Activated naive CD4-positive, alpha-beta T cell treated with anti-CD3 and anti-CD28 coated beads for 36 hours (primary cell): ENCODE data around the gene OSBPL8. TPM values are rescaled to one million over a fixed set of nuclear protein-coding genes. Genes with fewer than 3 reads are reported as not detected.
"Not testable (repeated sequence)": the region's sequence is repeated elsewhere in the genome, so short reads cannot be mapped to it uniquely, and the experiment has no call there.

Experiments
- CTCF ChIA-PET: fragments of 350-600 bp; sonication (Branson Sonifier 250); formaldehyde crosslinking; loops from one replicate; lab custom pipeline; 2021; ENCODE audit warnings: antibody characterized with exemption; lab: Charles Lee
- DNase-seq: peaks from one replicate; pipeline ENCODE4 v3.0.0-alpha.2; 2020
- H3K27ac Mint-ChIP-seq: one replicate; pipeline ENCODE4 v1.8.0; 2021; ENCODE audit warnings: mild to moderate bottlenecking, mixed read lengths
- H3K27me3 Mint-ChIP-seq: one replicate; pipeline ENCODE4 v1.8.0; 2021; ENCODE audit warnings: low read depth, mixed read lengths
- H3K36me3 Mint-ChIP-seq: one replicate; pipeline ENCODE4 v1.8.0; 2021; ENCODE audit warnings: low read depth, mixed read lengths
- H3K4me1 Mint-ChIP-seq: one replicate; pipeline ENCODE4 v1.8.0; 2021; ENCODE audit warnings: low read depth, mixed read lengths
- H3K4me3 Mint-ChIP-seq: one replicate; pipeline ENCODE4 v1.8.0; 2021; ENCODE audit warnings: mild to moderate bottlenecking, moderate library complexity, mixed read lengths
- H3K9me3 Mint-ChIP-seq: one replicate; pipeline ENCODE4 v1.8.0; 2021; ENCODE audit warnings: mixed read lengths
- intact Hi-C: fragments of 100-400 bp; cut with micrococcal nuclease; formaldehyde crosslinking; loops from one replicate; pipeline ENCODE4 v1.15.1; 2023
- total RNA-seq, 2 experiments: library from RNA; stranded (reverse); gene quantifications; one replicate each; pipeline ENCODE4 v1.2.3, GENCODE V29; 2021

OSBPL8 gene
- total RNA-seq, 2 experiments from 2014 or later = 56.8 to 63.7 TPM

DNA sequence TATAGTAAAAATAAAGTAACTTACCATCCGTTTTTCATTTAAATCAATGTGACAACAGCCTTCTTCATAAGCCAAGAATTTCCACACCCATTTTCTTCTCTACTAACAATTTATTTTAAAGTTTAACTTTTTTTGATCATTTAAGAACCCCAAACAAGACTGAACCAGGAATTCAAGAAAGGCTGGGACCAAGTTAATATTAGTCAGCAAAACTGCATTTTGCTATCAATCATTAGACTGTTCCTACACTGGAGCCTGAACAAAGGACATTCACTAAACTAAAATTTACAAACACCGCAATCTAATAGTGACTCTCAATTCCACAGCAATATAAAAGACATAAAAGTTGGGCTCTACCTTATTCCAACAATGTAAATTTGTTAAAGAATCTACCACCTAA lies 73.6 kb downstream of the OSBPL8 start:
- Mint-ChIP-seq H3K27ac (no peak overlapping the region), H3K27me3 (no peaks in the 10 kb centered on the region), H3K36me3 (peaks cover 31% of the 10 kb centered on the region), H3K4me1 (peaks cover 27% of the 10 kb centered on the region), H3K4me3 (no peak overlapping the region), H3K9me3 (no peaks in the 10 kb centered on the region)
- intact Hi-C loops = no loop called here
- CTCF ChIA-PET = no interaction called here
- no peak for DNase-seq

DNA sequence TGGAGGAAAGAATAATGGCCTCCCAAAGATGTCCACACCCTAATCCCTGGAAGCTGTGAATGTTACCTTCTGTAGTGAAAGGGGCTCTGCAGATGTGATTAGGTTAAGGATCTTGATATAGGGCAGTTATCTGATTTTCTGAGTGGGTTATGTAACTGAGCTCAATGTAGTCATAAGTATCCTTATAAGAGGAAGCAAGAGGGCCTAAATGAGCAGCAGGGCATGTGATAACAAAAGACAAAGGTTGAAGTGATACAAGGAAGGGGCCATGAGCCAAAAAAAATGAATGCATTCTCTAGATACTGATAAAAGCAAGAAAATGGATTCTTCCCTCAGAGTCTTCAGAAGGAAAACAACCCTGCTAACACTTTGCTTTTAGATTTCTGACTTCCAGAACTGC lies 78.8 kb downstream of the OSBPL8 start:
- intact Hi-C loops = no loop called here
- Mint-ChIP-seq H3K4me1 (peaks cover 9% of the 10 kb centered on the region), H3K9me3 (no peaks in the 10 kb centered on the region), H3K27ac (no peak overlapping the region), H3K4me3 (no peak overlapping the region), H3K36me3 (peaks cover 16% of the 10 kb centered on the region), H3K27me3 (no peaks in the 10 kb centered on the region)
- CTCF ChIA-PET = no interaction called here
- DNase-seq = no peak

DNA sequence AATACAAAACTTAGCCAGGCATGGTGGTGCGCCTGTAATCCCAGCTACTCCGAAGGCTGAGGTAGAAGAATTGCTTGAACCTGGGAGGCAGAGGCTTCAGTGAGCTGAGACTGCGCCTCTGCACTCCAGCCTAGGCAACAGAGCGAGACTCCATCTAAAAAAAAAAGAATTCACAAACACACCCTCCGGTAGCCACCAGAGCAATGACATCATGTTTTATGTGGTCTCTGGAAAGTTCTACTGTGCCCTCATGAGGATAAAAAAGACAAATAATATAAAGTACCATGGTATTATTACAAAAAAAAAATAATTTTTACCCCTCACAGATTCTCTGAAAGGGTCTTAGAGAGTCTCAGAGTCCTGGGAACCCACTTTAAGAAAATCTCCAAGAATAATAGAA lies 81.5 kb downstream of the OSBPL8 start:
- peaks cover 8% of the 10 kb centered on the region for H3K36me3 Mint-ChIP-seq
- intact Hi-C loops = no loop called here
- peaks cover 14% of the 10 kb centered on the region for H3K4me1 Mint-ChIP-seq
- no peak overlapping the region for H3K4me3 Mint-ChIP-seq
- H3K27me3 Mint-ChIP-seq = no peaks in the 10 kb centered on the region
- no peak overlapping the region for H3K27ac Mint-ChIP-seq
- CTCF ChIA-PET = no interaction called here
- DNase-seq = no peak
- no peaks in the 10 kb centered on the region for H3K9me3 Mint-ChIP-seq

DNA sequence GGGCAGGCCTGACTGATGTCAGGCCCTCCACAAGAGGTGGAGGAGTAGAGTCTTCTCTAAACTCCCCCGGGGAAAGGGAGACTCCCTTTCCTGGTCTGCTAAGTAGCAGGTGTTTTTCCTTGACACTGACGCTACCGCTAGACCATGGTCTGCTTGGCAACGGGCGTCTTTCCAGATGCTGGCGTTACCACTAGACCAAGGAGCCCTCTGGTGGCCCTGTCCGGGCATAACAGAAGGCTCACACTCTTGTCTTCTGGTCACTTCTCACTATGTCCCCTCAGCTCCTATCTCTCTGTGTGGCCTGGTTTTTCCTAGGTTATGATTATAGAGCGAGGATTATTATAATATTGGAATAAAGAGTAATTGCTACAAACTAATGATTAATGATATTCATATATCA lies 86.7 kb downstream of the OSBPL8 start:
- H3K4me1 Mint-ChIP-seq, H3K9me3 Mint-ChIP-seq, H3K27ac Mint-ChIP-seq, intact Hi-C loops, DNase-seq, CTCF ChIA-PET, H3K4me3 Mint-ChIP-seq, H3K36me3 Mint-ChIP-seq, H3K27me3 Mint-ChIP-seq: not testable (repeated sequence)

DNA sequence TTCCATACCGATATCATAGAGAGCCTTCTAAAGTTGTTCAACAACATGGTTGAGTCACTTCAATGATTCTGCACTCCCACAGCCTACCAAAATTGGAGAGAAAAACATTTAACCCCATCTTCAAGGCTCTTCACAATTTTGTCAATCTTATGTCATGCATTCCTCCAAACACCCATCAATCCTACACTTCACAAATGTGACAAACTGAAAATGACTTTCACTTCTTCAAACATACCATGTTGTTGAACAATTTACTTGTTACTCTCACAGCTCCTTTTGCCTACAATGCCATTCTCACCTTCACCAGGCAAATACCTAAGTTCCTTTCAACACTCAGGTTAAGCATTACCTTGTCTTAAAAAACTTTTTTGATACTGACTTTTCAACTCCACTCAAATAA lies 88.0 kb downstream of the OSBPL8 start:
- intact Hi-C loops = no loop called here
- peaks cover 12% of the 10 kb centered on the region for H3K4me1 Mint-ChIP-seq
- H3K27ac Mint-ChIP-seq = no peak overlapping the region
- H3K4me3 Mint-ChIP-seq = no peak overlapping the region
- no peaks in the 10 kb centered on the region for H3K9me3 Mint-ChIP-seq
- H3K36me3 Mint-ChIP-seq = no peaks in the 10 kb centered on the region
- CTCF ChIA-PET = no interaction called here
- no peaks in the 10 kb centered on the region for H3K27me3 Mint-ChIP-seq
- no peak for DNase-seq

DNA sequence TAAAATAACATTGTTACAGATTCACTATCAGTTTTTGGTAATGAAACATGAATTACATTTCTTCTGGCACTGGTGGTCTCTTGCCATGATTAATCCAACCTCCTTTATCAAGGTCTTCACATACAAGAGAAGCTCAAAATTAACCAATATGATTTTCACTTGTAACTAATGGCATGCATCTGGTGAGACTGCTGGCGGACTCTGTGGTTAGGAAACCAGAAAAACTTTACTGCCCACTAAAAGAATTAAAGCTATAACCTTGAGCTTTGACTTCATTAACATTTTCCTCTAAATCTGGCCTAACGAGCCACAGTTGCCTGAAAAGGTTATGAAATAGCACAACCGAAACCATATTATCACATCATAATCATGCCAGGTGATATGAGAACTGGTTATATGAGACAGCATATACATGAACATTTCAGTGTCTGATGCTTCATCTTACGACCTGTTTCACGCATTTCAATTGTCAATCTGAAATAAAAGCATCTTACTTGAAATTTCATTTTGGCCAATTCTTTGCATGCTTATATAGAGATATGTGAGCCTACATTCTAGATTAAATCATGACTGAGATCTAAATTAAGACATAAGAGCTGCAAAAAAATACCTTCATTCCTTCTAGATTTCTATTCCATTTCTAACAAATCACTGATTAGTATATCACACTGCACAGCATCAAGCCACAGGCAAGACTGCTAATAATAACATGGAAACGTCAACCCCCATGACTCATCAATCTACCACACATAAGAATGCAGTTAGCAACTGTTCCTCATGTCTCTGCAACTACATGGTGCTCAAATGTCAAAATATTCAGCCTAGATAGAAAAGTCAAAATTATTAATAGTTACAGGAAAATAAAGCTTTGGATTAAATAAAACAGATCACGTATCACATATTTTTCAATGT lies 89.3 kb downstream of the OSBPL8 start:
- no peaks in the 10 kb centered on the region for H3K27me3 Mint-ChIP-seq
- peaks cover 12% of the 10 kb centered on the region for H3K4me1 Mint-ChIP-seq
- no peak overlapping the region for H3K4me3 Mint-ChIP-seq
- H3K9me3 Mint-ChIP-seq = no peaks in the 10 kb centered on the region
- DNase-seq = peak; percentile 8
- H3K27ac Mint-ChIP-seq = no peak overlapping the region
- intact Hi-C loops = no loop called here
- no peaks in the 10 kb centered on the region for H3K36me3 Mint-ChIP-seq
- CTCF ChIA-PET = interaction anchor here (0.7 to 2.5 kb wide), 2 partner anchors 14 to 26 kb away, joined by 3 to 9 read pairs; no protein-coding TSS in a partner anchor

DNA sequence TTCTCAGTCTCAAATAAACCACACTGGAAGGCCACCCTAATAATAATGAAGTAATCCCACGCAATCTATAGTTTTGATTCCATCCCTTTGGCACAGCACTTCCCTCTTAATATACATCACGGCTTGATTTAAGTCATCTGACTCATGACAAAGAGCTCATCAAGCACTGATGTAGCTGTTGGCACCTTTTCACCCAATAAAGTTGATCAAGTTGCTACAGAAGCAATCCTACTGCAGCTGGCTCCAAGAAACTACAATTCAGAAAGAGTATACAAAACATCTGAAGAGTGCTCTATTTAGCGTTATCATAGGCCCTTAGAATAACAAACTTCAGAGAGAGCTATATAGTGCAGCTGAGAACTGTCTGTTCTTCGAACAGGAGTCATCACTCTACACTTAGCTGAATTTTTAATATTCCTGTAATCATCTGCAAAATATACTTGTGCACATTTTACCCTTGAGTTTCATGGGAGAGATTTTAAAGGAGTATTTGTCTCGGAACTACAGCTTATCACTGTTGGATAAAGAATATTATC lies 94.9 kb downstream of the OSBPL8 start:
- H3K4me1 Mint-ChIP-seq = peaks cover 41% of the 10 kb centered on the region
- no peaks in the 10 kb centered on the region for H3K36me3 Mint-ChIP-seq
- no peak for DNase-seq
- no peak overlapping the region for H3K4me3 Mint-ChIP-seq
- CTCF ChIA-PET = interaction anchor here (0.9 kb wide), 1 partner anchor 122 kb away, joined by 3 read pairs; no protein-coding TSS in a partner anchor
- no peaks in the 10 kb centered on the region for H3K27me3 Mint-ChIP-seq
- no peaks in the 10 kb centered on the region for H3K9me3 Mint-ChIP-seq
- intact Hi-C loops = no loop called here
- no peak overlapping the region for H3K27ac Mint-ChIP-seq

DNA sequence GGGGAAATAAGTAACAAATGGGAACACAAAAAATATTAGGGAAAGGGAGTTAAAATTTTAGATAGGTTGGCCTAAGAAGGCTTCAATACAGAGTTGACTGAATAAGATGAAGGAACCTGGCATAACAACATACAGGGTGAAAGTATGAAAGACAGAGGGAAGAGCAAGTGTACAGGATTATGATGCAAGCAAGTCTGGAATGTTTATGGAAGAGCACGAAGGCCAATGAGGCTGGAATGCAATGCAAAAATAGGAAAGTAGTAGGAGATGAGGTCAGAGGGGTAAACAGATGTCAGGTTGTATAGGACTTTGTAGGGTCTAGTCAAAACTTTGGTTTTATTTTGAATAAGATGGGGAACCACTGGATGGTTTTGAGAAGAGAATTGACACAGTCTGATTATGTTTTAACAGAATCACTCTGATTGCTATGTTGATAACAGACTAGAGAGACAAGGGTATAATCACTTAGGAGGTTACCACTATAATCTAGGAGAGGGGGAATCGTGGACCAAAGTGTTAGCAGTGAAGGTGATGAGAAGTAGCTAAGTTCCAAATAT lies 96.8 kb downstream of the OSBPL8 start:
- no peak for DNase-seq
- H3K27me3 Mint-ChIP-seq = no peaks in the 10 kb centered on the region
- no peaks in the 10 kb centered on the region for H3K9me3 Mint-ChIP-seq
- no peak overlapping the region for H3K27ac Mint-ChIP-seq
- CTCF ChIA-PET = no interaction called here
- H3K36me3 Mint-ChIP-seq = no peaks in the 10 kb centered on the region
- no peak overlapping the region for H3K4me3 Mint-ChIP-seq
- peaks cover 42% of the 10 kb centered on the region for H3K4me1 Mint-ChIP-seq
- intact Hi-C loops = no loop called here

DNA sequence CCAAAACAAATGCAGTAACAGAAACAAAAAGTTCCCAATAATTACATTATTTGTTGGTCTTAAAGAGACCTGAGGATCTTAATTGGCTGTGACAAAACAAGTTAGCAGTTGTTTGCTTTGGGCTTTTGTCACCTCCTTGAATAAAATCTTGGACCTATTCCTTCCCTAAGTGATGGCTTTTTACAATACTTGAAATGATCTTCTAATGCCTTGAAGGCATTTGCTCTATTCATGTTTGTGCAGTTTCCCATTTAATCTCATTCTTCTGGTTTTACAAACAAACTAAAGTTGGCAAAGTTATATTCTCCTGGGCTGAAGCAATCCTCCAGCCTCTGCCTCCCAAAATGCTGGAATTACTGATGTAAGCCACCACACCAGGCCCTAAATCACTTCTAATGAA lies 98.8 kb downstream of the OSBPL8 start:
- no peak overlapping the region for H3K27ac Mint-ChIP-seq
- peaks cover 40% of the 10 kb centered on the region for H3K4me1 Mint-ChIP-seq
- H3K4me3 Mint-ChIP-seq = no peak overlapping the region
- no peak for DNase-seq
- intact Hi-C loops = no loop called here
- H3K9me3 Mint-ChIP-seq = no peaks in the 10 kb centered on the region
- H3K27me3 Mint-ChIP-seq = no peaks in the 10 kb centered on the region
- H3K36me3 Mint-ChIP-seq = no peaks in the 10 kb centered on the region
- CTCF ChIA-PET = no interaction called here

DNA sequence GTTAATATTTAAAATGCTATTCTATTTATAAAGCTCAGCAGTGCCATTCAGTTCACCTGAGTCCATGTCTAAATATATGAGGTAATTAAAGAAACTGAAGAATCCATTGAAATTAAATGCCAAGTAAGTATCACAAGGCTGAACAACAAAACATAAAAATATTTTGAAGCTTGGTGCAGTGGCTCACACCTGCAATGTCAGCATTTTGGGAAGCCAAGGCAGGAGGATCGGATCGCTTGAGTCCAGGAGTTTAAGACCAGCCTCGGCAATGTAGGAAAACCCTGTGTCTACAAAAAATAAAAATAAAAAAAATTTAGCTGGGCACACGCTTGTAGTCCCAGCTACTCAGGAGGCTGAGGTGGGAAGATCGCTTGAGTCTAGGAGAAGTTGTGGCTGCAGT lies 101.8 kb downstream of the OSBPL8 start:
- no peak for DNase-seq
- Mint-ChIP-seq H3K4me3 (no peak overlapping the region), H3K4me1 (peaks cover 29% of the 10 kb centered on the region), H3K9me3 (no peaks in the 10 kb centered on the region), H3K36me3 (no peaks in the 10 kb centered on the region), H3K27me3 (no peaks in the 10 kb centered on the region), H3K27ac (no peak overlapping the region)
- intact Hi-C loops = loop anchor here (2.0 to 10.0 kb wide), 6 partner anchors 129 to 1773 kb away; partner anchors contain the start of genes CAPS2, GLIPR1L1 and KRR1
- CTCF ChIA-PET = interaction anchor here (2.8 kb wide), 1 partner anchor 130 kb away, joined by 19 read pairs; no protein-coding TSS in a partner anchor

DNA sequence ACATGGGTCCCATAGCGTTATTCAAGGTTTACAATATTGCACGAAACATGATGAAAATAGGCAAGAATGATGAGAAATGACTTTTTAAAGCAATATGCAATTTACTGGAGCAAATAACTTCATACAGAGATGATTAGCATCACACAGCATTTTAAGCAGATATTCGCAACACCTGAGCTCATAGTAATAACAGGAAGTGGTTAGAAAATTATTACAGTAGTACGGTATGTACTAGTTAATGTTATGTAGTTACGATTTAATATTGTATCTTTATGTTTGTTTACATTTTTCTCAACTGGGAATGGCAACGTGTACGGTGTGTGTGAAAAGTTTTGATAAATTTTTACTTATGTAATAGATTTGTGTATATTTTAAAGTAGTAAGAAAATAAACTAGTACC lies 102.6 kb downstream of the OSBPL8 start:
- H3K9me3 Mint-ChIP-seq = no peaks in the 10 kb centered on the region
- no peak overlapping the region for H3K4me3 Mint-ChIP-seq
- CTCF ChIA-PET = interaction anchor here (0.7 to 2.8 kb wide), 11 partner anchors 12 to 945 kb away, joined by 3 to 19 read pairs (median 5); partner anchors contain the start of gene KRR1
- no peak for DNase-seq
- peaks cover 2% of the 10 kb centered on the region for H3K36me3 Mint-ChIP-seq
- H3K27ac Mint-ChIP-seq = no peak overlapping the region
- intact Hi-C loops = loop anchor here (2.0 to 10.0 kb wide), 6 partner anchors 130 to 1772 kb away; partner anchors contain the start of genes CAPS2, GLIPR1L1 and KRR1
- peaks cover 23% of the 10 kb centered on the region for H3K4me1 Mint-ChIP-seq
- no peaks in the 10 kb centered on the region for H3K27me3 Mint-ChIP-seq

DNA sequence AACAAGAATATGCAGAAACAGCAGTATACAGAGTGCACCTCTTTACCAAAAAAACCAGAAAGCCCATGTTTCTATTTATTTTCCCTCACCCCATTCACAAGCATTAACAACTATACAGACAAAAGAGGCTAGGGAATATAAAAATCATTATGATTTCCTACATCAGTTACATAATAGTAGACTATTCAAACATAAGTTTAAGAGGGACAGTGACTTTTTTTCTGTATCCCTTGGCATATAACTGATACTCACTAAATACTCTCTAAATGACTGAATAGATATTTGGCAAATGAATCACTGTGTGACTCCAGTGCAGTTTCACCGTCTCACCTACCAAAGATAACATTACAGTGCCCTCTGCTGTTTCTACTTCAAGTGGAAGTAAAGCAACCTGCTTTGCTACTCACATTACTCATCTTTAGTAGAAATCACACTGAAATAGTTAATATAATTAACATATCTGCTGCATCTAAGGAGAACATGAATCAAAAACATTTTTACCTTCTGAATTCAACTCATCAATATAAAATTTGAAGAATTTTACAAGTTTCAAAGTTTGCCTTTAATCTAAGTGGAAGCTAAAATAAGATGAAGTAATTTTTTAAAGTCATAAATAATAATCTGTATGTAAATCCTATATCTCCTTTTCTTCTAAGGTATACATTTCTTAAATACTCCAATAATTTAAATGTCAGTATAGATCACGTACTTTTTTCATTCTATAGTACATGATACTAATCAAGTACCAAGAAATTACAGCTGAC lies 103.8 kb downstream of the OSBPL8 start:
- CTCF ChIA-PET = interaction anchor here (0.5 to 2.8 kb wide), 27 partner anchors 10 to 928 kb away, joined by 3 to 19 read pairs (median 4); partner anchors contain the start of gene BBS10
- Mint-ChIP-seq H3K27me3 (no peaks in the 10 kb centered on the region), H3K36me3 (peaks cover 2% of the 10 kb centered on the region), H3K27ac (no peak overlapping the region), H3K4me3 (no peak overlapping the region), H3K9me3 (no peaks in the 10 kb centered on the region), H3K4me1 (peaks cover 15% of the 10 kb centered on the region)
- intact Hi-C loops = loop anchor here (1.0 to 10.0 kb wide), 14 partner anchors 11 to 1771 kb away; partner anchors contain the start of genes BBS10, CAPS2, GLIPR1L1 and KRR1
- peak; percentile 52 for DNase-seq
